Peyer's patch (tissue), 4 donors: ENCODE results near the gene NPEPL1.

Experiments used
- CTCF ChIP-seq, 6 experiments: fragments of 450-650 bp in 4 of 6; fragments of 200-600 bp in 2 of 6; sonication (generic) in 1 of 6; IDR thresholded peaks; one replicate each; pipeline ENCODE4 v1.5.1; 2017 to 2019; ENCODE audit warnings: antibody characterized with exemption in 6 of 6, mild to moderate bottlenecking in 3 of 6, moderate library complexity in 1 of 6
- POLR2A ChIP-seq, 2 donors: fragments of 450-650 bp; IDR thresholded peaks; one replicate each; pipeline ENCODE4 v1.5.1; 2017; ENCODE audit warnings: antibody characterized with exemption in 2 of 2, mild to moderate bottlenecking in 2 of 2, moderate library complexity in 2 of 2

- TF ChIP-seq CTCF (IDR thresholded peaks at IDR 0.05): no peak
- TF ChIP-seq POLR2A (IDR thresholded peaks at IDR 0.05): no peak
These were observed 15.5 kb upstream of the NPEPL1 start for GRCh38 chr20:58677079-58677604.
